Natural killer cell (primary cell): ENCODE data around the gene FAP. TPM values are rescaled to one million over a fixed set of nuclear protein-coding genes. Genes with fewer than 3 reads are reported as not detected.

Experiments used
- ATAC-seq, 3 donors: fragments of 150-1000 bp in 2 of 3; fragments of 200-7000 bp in 1 of 3; cut with Tn5 transposase; 1 replicate in 1 of 3; 2 replicates in 2 of 3; pipeline ENCODE4 v1.10.0; 2021; ENCODE audit warnings: mild to moderate bottlenecking in 2 of 3, moderate library complexity in 2 of 3
- DNase-seq, 2 donors: peaks; one replicate each; pipeline versions ENCODE4 v3.0.0 to v3.0.0-alpha.2; 2013 to 2021; ENCODE audit warnings: mixed read lengths in 1 of 2
- H3K27ac ChIP-seq: one replicate; pipeline ENCODE4 v1.5.1; 2013; ENCODE audit warnings: mild to moderate bottlenecking, low read length
- H3K27me3 ChIP-seq: one replicate; pipeline ENCODE4 v1.6.1; 2013; ENCODE audit warnings: low read length; ENCODE audit not compliant: control insufficient read depth, insufficient read depth
- H3K36me3 ChIP-seq: one replicate; pipeline ENCODE4 v1.6.1; 2013; ENCODE audit warnings: low read length; ENCODE audit not compliant: control insufficient read depth, insufficient read depth
- H3K4me1 ChIP-seq: one replicate; pipeline ENCODE4 v1.6.1; 2013; ENCODE audit warnings: low read length; ENCODE audit not compliant: control insufficient read depth, insufficient read depth
- H3K4me3 ChIP-seq: one replicate; pipeline ENCODE4 v1.5.1; 2013; ENCODE audit warnings: low read length
- H3K9me3 ChIP-seq: one replicate; pipeline ENCODE4 v1.6.1; 2013; ENCODE audit warnings: low read length; ENCODE audit not compliant: control insufficient read depth, insufficient read depth
- H3K27ac Mint-ChIP-seq, 2 donors: one replicate each; pipeline ENCODE4 v1.8.0; 2022; ENCODE audit warnings: mild to moderate bottlenecking in 2 of 2, mixed read lengths in 2 of 2, moderate library complexity in 1 of 2
- H3K27me3 Mint-ChIP-seq, 2 donors: one replicate each; pipeline ENCODE4 v1.8.0; 2022; ENCODE audit warnings: low read depth in 2 of 2, mixed read lengths in 2 of 2
- H3K36me3 Mint-ChIP-seq: one replicate; pipeline ENCODE4 v1.8.0; 2022; ENCODE audit warnings: mixed read lengths
- H3K4me1 Mint-ChIP-seq, 2 donors: one replicate each; pipeline ENCODE4 v1.8.0; 2022; ENCODE audit warnings: mixed read lengths in 2 of 2
- H3K4me3 Mint-ChIP-seq: one replicate; pipeline ENCODE4 v1.8.0; 2022; ENCODE audit warnings: mild to moderate bottlenecking, moderate library complexity, mixed read lengths
- H3K9me3 Mint-ChIP-seq, 2 donors: one replicate each; pipeline ENCODE4 v1.8.0; 2022; ENCODE audit warnings: mixed read lengths in 2 of 2
- CTCF ChIP-seq: fragments of 200-600 bp; IDR thresholded peaks from one replicate; pipeline ENCODE4 v1.8.0; 2022; ENCODE audit warnings: antibody characterized with exemption
- WGBS: methylation state at CpG from one replicate; pipeline ENCODE4 v1.1.7; 2013; ENCODE audit warnings: missing lambda C conversion rate; ENCODE audit not compliant: insufficient coverage; 5-methylcytosine and 5-hydroxymethylcytosine counted together
- intact Hi-C: fragments of 100-400 bp; cut with micrococcal nuclease; formaldehyde crosslinking; loops from one replicate; pipeline ENCODE4 v1.14.2; 2022
- total RNA-seq, 4 donors: library from RNA; stranded (reverse); fragments of 120-200 nt in 1 of 4; gene quantifications; one replicate each; pipeline versions ENCODE4 v1.2.3 to v1.2.4, GENCODE V29; 2013 to 2022

FAP gene
- total RNA-seq, 3 donors from 2014 or later (not counting 1 experiment from before 2014, with no cell fraction given), result not detected

GRCh38 chr2:162221064-162221463 is 22.2 kb downstream of the FAP start:
- Mint-ChIP-seq H3K4me1 (no peaks in the 10 kb centered on the region), H3K4me3 (no peak overlapping the region), H3K36me3 (no peaks in the 10 kb centered on the region), H3K27ac (no peak overlapping the region), H3K9me3 (no peaks in the 10 kb centered on the region), H3K27me3 (peaks cover 9 to 50% of the 10 kb centered on the region in 2 donors)
- 47% methylated on average over 11 of the region's 11 CpGs for WGBS
- Histone ChIP-seq H3K27me3 (no peaks in the 10 kb centered on the region), H3K9me3 (no peaks in the 10 kb centered on the region), H3K36me3 (no peaks in the 10 kb centered on the region), H3K4me1 (no peaks in the 10 kb centered on the region), H3K4me3 (no peak overlapping the region), H3K27ac (no peak overlapping the region)
- ATAC-seq (peak; percentile 77 to 87 (median 84)), DNase-seq (peak; percentile 41 to 65)
- intact Hi-C loops, result loop anchor here (1.0 kb wide), 1 partner anchor 77 kb away; no protein-coding TSS in a partner anchor
- peak; percentile 89 for TF ChIP-seq CTCF

- ATAC-seq, result no peak
- intact Hi-C loops, result no loop called here
Measured at GRCh38 chr2:162220368-162220767, 22.9 kb downstream of the FAP start.

GRCh38 chr2:162219426-162219825 is 23.8 kb downstream of the FAP start:
- Mint-ChIP-seq H3K4me1 (no peaks in the 10 kb centered on the region), H3K9me3 (no peaks in the 10 kb centered on the region), H3K27ac (no peak overlapping the region), H3K27me3 (peaks cover 7 to 50% of the 10 kb centered on the region in 2 donors), H3K36me3 (no peaks in the 10 kb centered on the region), H3K4me3 (no peak overlapping the region)
- 88% methylated on average over 2 of the region's 4 CpGs for WGBS
- Histone ChIP-seq H3K9me3 (no peaks in the 10 kb centered on the region), H3K4me3 (no peak overlapping the region), H3K27ac (no peak overlapping the region), H3K36me3 (no peaks in the 10 kb centered on the region), H3K27me3 (no peaks in the 10 kb centered on the region), H3K4me1 (no peaks in the 10 kb centered on the region)
- ATAC-seq (no peak), DNase-seq (no peak)
- intact Hi-C loops, result no loop called here
- no peak for TF ChIP-seq CTCF

More at GRCh38 chr2:162220368-162220767, 22.9 kb downstream of the FAP start:
- Histone ChIP-seq H3K4me1 (no peaks in the 10 kb centered on the region), H3K27me3 (no peaks in the 10 kb centered on the region), H3K36me3 (no peaks in the 10 kb centered on the region), H3K9me3 (no peaks in the 10 kb centered on the region), H3K27ac (no peak overlapping the region), H3K4me3 (no peak overlapping the region)
- Mint-ChIP-seq H3K36me3 (no peaks in the 10 kb centered on the region), H3K27me3 (peaks cover 9 to 50% of the 10 kb centered on the region in 2 donors), H3K27ac (no peak overlapping the region), H3K4me1 (no peaks in the 10 kb centered on the region), H3K9me3 (no peaks in the 10 kb centered on the region), H3K4me3 (no peak overlapping the region)
- no peak for TF ChIP-seq CTCF
- WGBS, result 92% methylated on average over 1 of the region's 1 CpG
- DNase-seq, result no peak

- H3K27ac Mint-ChIP-seq, result no peak overlapping the region
- H3K27me3 Mint-ChIP-seq, result peaks cover 7 to 45% of the 10 kb centered on the region in 2 donors
- H3K36me3 Mint-ChIP-seq, result no peaks in the 10 kb centered on the region
- no peaks in the 10 kb centered on the region for H3K4me1 Mint-ChIP-seq
- no peaks in the 10 kb centered on the region for H3K9me3 ChIP-seq
- no peak overlapping the region for H3K4me3 Mint-ChIP-seq
- no peaks in the 10 kb centered on the region for H3K27me3 ChIP-seq
- WGBS, result 100% methylated on average over 1 of the region's 1 CpG
- ATAC-seq (no peak), DNase-seq (no peak)
- intact Hi-C loops, result no loop called here
- H3K9me3 Mint-ChIP-seq, result no peaks in the 10 kb centered on the region
- no peak overlapping the region for H3K27ac ChIP-seq
- TF ChIP-seq CTCF, result no peak
- no peaks in the 10 kb centered on the region for H3K36me3 ChIP-seq
- H3K4me3 ChIP-seq, result no peak overlapping the region
- no peaks in the 10 kb centered on the region for H3K4me1 ChIP-seq
Measured at GRCh38 chr2:162217598-162217997, 25.6 kb downstream of the FAP start.
